ENCODE results near the gene FSIP1. TPM values are rescaled to one million over a fixed set of nuclear protein-coding genes. Genes with fewer than 3 reads are reported as not detected.

Gene FSIP1
- total and polyA plus RNA-seq, 9 of the 15 experiments (the other 6 are each of a cell fraction or from before 2014, with no cell fraction given): 0.07 to 0.51 (median 0.29) TPM

DNA sequence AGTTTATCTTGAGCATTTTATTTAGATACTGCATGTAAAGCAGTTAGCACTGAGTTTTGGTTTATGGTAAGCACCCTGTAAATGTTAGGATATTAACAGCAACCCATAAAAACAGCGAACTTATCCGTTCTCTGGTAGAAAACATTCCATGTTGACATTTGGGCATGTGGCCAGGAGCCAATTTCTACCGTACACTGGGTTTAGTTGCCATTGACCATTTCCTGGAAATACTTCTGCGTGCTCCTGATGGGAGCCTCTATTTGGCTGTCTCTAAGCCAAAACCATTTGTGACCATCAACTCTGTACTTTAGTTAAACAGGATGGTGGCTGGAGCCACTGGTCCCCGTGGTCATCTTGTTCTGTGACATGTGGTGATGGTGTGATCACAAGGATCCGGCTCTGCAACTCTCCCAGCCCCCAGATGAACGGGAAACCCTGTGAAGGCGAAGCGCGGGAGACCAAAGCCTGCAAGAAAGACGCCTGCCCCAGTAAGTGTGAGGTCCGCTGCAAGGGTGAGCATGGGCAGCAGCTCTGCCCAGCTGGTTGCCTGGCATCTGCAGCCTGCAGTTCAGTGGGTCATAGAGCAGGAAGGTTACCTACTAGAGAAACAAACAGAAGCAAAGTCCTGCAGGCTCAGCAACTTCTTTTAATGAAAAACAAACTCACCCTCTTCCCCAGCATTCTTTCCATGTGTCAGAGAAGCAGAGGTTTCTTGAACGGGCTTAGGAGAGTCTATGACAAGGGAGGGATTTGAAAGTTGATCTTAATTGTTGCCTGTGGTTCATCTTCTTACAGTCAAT lies 194.7 kb downstream of the FSIP1 start:
- POLR2A ChIA-PET: no interaction called here
- Histone ChIP-seq H3K9me3 (replicated peaks; ENCODE audit: control insufficient read depth, insufficient read depth, low read depth, low read length) (no peaks in the 10 kb centered on the region), H3K4me2 (ENCODE audit: insufficient read depth, low read length) (no peak overlapping the region), H3K79me2 (ENCODE audit: control insufficient read depth, insufficient read depth, low read length) (no peaks in the 10 kb centered on the region), H3K9me1 (ENCODE audit: control insufficient read depth, insufficient read depth, low read length) (no peaks in the 10 kb centered on the region), H3K36me3 (ENCODE audit: control insufficient read depth, insufficient read depth, low read length) (no peaks in the 10 kb centered on the region), H3K9ac (ENCODE audit: insufficient read depth in 1 of 2, low read depth in 2 of 2, low read length in 2 of 2) (no peak overlapping the region), H3K27ac (ENCODE audit: extremely low read depth, low read depth, low read length) (no peak overlapping the region), H3K4me3 (no peak overlapping the region), H4K20me1 (replicated peaks; ENCODE audit: control insufficient read depth, insufficient read depth, low read length) (no peaks in the 10 kb centered on the region), H3K4me1 (replicated peaks in 1 of 2; ENCODE audit: control insufficient read depth in 2 of 2, insufficient read depth in 2 of 2, low read length in 2 of 2) (no peaks in the 10 kb centered on the region; a peak in 1 of 5 replicates), H2AFZ (ENCODE audit: low read depth, low read length) (no peak overlapping the region), H3K27me3 (ENCODE audit: control insufficient read depth in 2 of 2, insufficient read depth in 2 of 2, low read length in 2 of 2) (peaks cover 34 to 64% of the 10 kb centered on the region in 2 experiments)
- in situ Hi-C loops (cut with MboI) (loop anchor here (25.0 kb wide), 1 partner anchor 776 kb away; no protein-coding TSS in a partner anchor), intact Hi-C loops (cut with micrococcal nuclease) (loop anchor here (10.0 kb wide), 2 partner anchors 193 to 883 kb away; no protein-coding TSS in a partner anchor)
- no peak for ATAC-seq
- 4% methylated on average over 13 of the region's 13 CpGs for WGBS (ENCODE audit: insufficient coverage, low coverage, missing lambda C conversion rate)
- no TSS peak for BruUV-seq (replicated peaks)
- no peak for FAIRE-seq
- no peak for DNase-seq (ENCODE audit: extremely low read depth in 1 of 4, low spot score in 3 of 4)
- TF ChIP-seq, protein P1, sequence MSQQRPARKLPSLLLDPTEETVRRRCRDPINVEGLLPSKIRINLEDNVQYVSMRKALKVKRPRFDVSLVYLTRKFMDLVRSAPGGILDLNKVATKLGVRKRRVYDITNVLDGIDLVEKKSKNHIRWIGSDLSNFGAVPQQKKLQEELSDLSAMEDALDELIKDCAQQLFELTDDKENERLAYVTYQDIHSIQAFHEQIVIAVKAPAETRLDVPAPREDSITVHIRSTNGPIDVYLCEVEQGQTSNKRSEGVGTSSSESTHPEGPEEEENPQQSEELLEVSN (IDR thresholded peaks at IDR 0.05; ENCODE audit: borderline replicate concordance in 1 of 2, extremely low read depth in 1 of 2, insufficient read depth in 1 of 2, insufficient read length in 1 of 2, low read depth in 1 of 2, low read length in 1 of 2, poor library complexity in 1 of 2, severe bottlenecking in 1 of 2): peak in 1 of 2 experiments; percentile 21
- TF ChIP-seq POU5F1 (IDR thresholded peaks at IDR 0.05; ENCODE audit: borderline replicate concordance, low read depth, low read length, partially characterized antibody) (no peak), RBM39 (optimal IDR thresholded peaks at IDR 0.05; ENCODE audit: low read depth, low read length) (no peak), NFIX (CRISPR knock-in tag; IDR thresholded peaks at IDR 0.05; ENCODE audit: low read depth) (no peak), GABPB1 (CRISPR knock-in tag; IDR thresholded peaks at IDR 0.05) (no peak)
- CTCF ChIA-PET (ENCODE audit: low intra/inter-chr PET ratio): no interaction called here

All from K562 (cell line).